CD14-positive monocyte (primary cell): ENCODE measurements around the gene MICB. TPM values are rescaled to one million over a fixed set of nuclear protein-coding genes. Genes with fewer than 3 reads are reported as not detected.
A peak's percentile ranks its signal among the peaks of the same experiment; 100 is the strongest.

ENCODE experiments used
- DNase-seq, 3 donors: peaks; one replicate each; pipeline ENCODE4 v3.0.0-alpha.2; 2011 to 2022
- H2AFZ ChIP-seq: 2 replicates; pipeline ENCODE4 v1.6.0; 2012; ENCODE audit warnings: mild to moderate bottlenecking, low read depth, low read length, inconsistent platforms; ENCODE audit not compliant: insufficient read depth, poor library complexity, severe bottlenecking
- H3K27ac ChIP-seq, 2 donors: 1 replicate in 1 of 2; 2 replicates in 1 of 2; pipeline ENCODE4 v1.5.1; 2012 to 2013; ENCODE audit warnings: low read length in 2 of 2, control low read depth in 1 of 2, inconsistent platforms in 1 of 2, low read depth in 1 of 2, mild to moderate bottlenecking in 1 of 2
- H3K27me3 ChIP-seq, 2 donors: one replicate each; pipeline versions ENCODE4 v1.6.0 to v1.6.1; 2011 to 2013; ENCODE audit warnings: low read length in 2 of 2; ENCODE audit not compliant: control insufficient read depth in 2 of 2, insufficient read depth in 2 of 2
- H3K36me3 ChIP-seq, 2 donors: replicated peaks in 1 of 2; 1 replicate in 1 of 2; 2 replicates in 1 of 2; pipeline versions ENCODE4 v1.5.1 to v1.6.1; 2012 to 2013; ENCODE audit warnings: low read length in 2 of 2, control low read depth in 1 of 2, inconsistent platforms in 1 of 2, mild to moderate bottlenecking in 1 of 2; ENCODE audit not compliant: insufficient read depth in 2 of 2, control insufficient read depth in 1 of 2
- H3K4me1 ChIP-seq, 2 donors: 1 replicate in 1 of 2; 2 replicates in 1 of 2; pipeline versions ENCODE4 v1.5.1 to v1.6.1; 2012 to 2013; ENCODE audit warnings: low read length in 2 of 2, control low read depth in 1 of 2, inconsistent platforms in 1 of 2, mild to moderate bottlenecking in 1 of 2, moderate library complexity in 1 of 2; ENCODE audit not compliant: insufficient read depth in 2 of 2, control insufficient read depth in 1 of 2
- H3K4me2 ChIP-seq: replicated peaks from 2 replicates; pipeline ENCODE3; 2012; ENCODE audit warnings: low read length, moderate library complexity, mild to moderate bottlenecking; ENCODE audit not compliant: poor library complexity, severe bottlenecking; ENCODE audit errors: extremely low read depth
- H3K4me3 ChIP-seq, 3 experiments: fragments of 200-600 bp in 1 of 3; sonication (generic) in 1 of 3; replicated peaks in 1 of 3; 1 replicate in 2 of 3; 2 replicates in 1 of 3; pipeline ENCODE4 v1.5.1; 2011 to 2013; ENCODE audit warnings: low read length in 3 of 3, mild to moderate bottlenecking in 3 of 3, control low read depth in 2 of 3, low read depth in 2 of 3, inconsistent platforms in 1 of 3, moderate library complexity in 1 of 3
- H3K79me2 ChIP-seq: 2 replicates; pipeline ENCODE4 v1.6.0; 2012; ENCODE audit warnings: mild to moderate bottlenecking, control low read depth, inconsistent platforms, low read length, moderate library complexity; ENCODE audit not compliant: insufficient read depth
- H3K9ac ChIP-seq: 2 replicates; pipeline ENCODE4 v1.6.0; 2017; ENCODE audit warnings: low read length, mild to moderate bottlenecking; ENCODE audit not compliant: insufficient read depth, poor library complexity, severe bottlenecking
- H3K9me3 ChIP-seq, 2 donors: replicated peaks in 1 of 2; 1 replicate in 1 of 2; 2 replicates in 1 of 2; pipeline versions ENCODE4 v1.5.1 to v1.6.1; 2012 to 2013; ENCODE audit warnings: low read length in 2 of 2, control low read depth in 1 of 2; ENCODE audit not compliant: control insufficient read depth in 1 of 2, insufficient read depth in 1 of 2
- H4K20me1 ChIP-seq: 2 replicates; pipeline ENCODE4 v1.6.0; 2012; ENCODE audit warnings: mild to moderate bottlenecking, low read length, control low read depth, moderate library complexity; ENCODE audit not compliant: insufficient read depth
- H3K27ac Mint-ChIP-seq, 7 donors: one replicate each; pipeline ENCODE4 v1.8.0; 2020; ENCODE audit warnings: mild to moderate bottlenecking in 7 of 7, mixed read lengths in 7 of 7, moderate library complexity in 6 of 7, inconsistent platforms in 2 of 7
- H3K27me3 Mint-ChIP-seq, 3 donors: one replicate each; pipeline ENCODE4 v1.8.0; 2021 to 2022; ENCODE audit warnings: low read depth in 3 of 3, mild to moderate bottlenecking in 3 of 3, mixed read lengths in 3 of 3, moderate library complexity in 3 of 3, inconsistent platforms in 1 of 3
- H3K36me3 Mint-ChIP-seq, 2 donors: one replicate each; pipeline ENCODE4 v1.8.0; 2020; ENCODE audit warnings: mixed read lengths in 2 of 2, inconsistent platforms in 1 of 2, mild to moderate bottlenecking in 1 of 2
- H3K4me1 Mint-ChIP-seq: one replicate; pipeline ENCODE4 v1.8.0; 2020; ENCODE audit warnings: mild to moderate bottlenecking, mixed read lengths
- H3K4me3 Mint-ChIP-seq, 2 donors: one replicate each; pipeline ENCODE4 v1.8.0; 2020; ENCODE audit warnings: mild to moderate bottlenecking in 2 of 2, mixed read lengths in 2 of 2, moderate library complexity in 1 of 2
- H3K9me3 Mint-ChIP-seq, 7 donors: one replicate each; pipeline ENCODE4 v1.8.0; 2020 to 2022; ENCODE audit warnings: mixed read lengths in 7 of 7, mild to moderate bottlenecking in 6 of 7, moderate library complexity in 6 of 7, inconsistent platforms in 2 of 7
- WGBS: methylation state at CpG from one replicate; pipeline ENCODE4 v1.1.5; 2013; ENCODE audit warnings: missing lambda C conversion rate; ENCODE audit not compliant: insufficient coverage; 5-methylcytosine and 5-hydroxymethylcytosine counted together
- intact Hi-C, 2 donors: fragments of 100-400 bp; cut with micrococcal nuclease; formaldehyde crosslinking; loops; one replicate each; pipeline versions ENCODE4 v1.15.0 to v1.15.1; 2023
- polyA plus RNA-seq, 3 donors: library from polyadenylated mRNA; depleted of rRNA in 1 of 3; unstranded in 2 of 3; stranded (reverse) in 1 of 3; fragments of 300-500 nt in 2 of 3; fragments of >200 nt in 1 of 3; fragmentation: Illumina TruSeq in 2 of 3; gene quantifications; 1 replicate in 2 of 3; 2 replicates in 1 of 3; pipeline ENCODE4 v1.2.3, GENCODE V29; 2012 to 2021
- TF ChIP-seq, protein P1 (sequence below): fragments of 200-600 bp; IDR thresholded peaks from one replicate; pipeline ENCODE4 v1.8.0; 2022; ENCODE audit warnings: antibody characterized with exemption, mild to moderate bottlenecking

MICB gene
- polyA plus RNA-seq, 3 donors: 8.1 to 34.8 (median 11.4) TPM

DNA sequence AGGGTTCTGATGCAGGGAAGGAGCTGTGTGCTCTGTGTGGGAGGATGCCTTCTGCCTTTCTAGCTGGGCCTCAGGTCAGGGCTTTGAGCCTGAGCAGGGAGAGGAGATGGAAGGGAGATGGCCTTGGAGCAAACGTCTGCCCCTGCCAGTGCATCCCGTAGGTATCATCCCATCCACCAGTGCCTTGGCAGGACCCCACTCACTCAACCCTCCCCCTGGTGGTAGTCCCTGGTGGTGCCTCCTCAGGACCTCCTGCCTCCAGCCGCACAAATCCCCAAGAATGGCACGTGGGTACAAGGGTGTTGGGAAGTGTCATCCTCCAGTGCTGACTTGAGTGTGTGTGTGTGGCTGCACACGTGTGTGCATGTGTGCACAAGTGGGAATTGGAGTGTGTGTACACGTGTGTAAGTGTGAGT lies 23.1 kb upstream of the MICB start:
- Histone ChIP-seq H3K36me3 (peaks cover 0 to 28% of the 10 kb centered on the region in 2 donors), H3K79me2 (peaks cover 9% of the 10 kb centered on the region), H3K9ac (no peak overlapping the region), H4K20me1 (peaks cover 99% of the 10 kb centered on the region), H3K4me2 (no peak overlapping the region), H3K4me3 (no peak overlapping the region), H3K27me3 (no peaks in the 10 kb centered on the region), H2AFZ (no peak overlapping the region), H3K4me1 (peaks cover 5 to 21% of the 10 kb centered on the region in 2 donors), H3K9me3 (no peaks in the 10 kb centered on the region), H3K27ac (no peak overlapping the region)
- WGBS: 100% methylated on average over 1 of the region's 6 CpGs
- Mint-ChIP-seq H3K4me1 (peaks cover 42% of the 10 kb centered on the region), H3K36me3 (peaks cover 32 to 40% of the 10 kb centered on the region in 2 donors), H3K9me3 (no peaks in the 10 kb centered on the region), H3K27ac (peak overlapping the region in 1 of 7 donors; percentile 92), H3K4me3 (no peak overlapping the region), H3K27me3 (peaks cover 1 to 3% (median 3%) of the 10 kb centered on the region in 3 donors)
- TF ChIP-seq, protein P1, sequence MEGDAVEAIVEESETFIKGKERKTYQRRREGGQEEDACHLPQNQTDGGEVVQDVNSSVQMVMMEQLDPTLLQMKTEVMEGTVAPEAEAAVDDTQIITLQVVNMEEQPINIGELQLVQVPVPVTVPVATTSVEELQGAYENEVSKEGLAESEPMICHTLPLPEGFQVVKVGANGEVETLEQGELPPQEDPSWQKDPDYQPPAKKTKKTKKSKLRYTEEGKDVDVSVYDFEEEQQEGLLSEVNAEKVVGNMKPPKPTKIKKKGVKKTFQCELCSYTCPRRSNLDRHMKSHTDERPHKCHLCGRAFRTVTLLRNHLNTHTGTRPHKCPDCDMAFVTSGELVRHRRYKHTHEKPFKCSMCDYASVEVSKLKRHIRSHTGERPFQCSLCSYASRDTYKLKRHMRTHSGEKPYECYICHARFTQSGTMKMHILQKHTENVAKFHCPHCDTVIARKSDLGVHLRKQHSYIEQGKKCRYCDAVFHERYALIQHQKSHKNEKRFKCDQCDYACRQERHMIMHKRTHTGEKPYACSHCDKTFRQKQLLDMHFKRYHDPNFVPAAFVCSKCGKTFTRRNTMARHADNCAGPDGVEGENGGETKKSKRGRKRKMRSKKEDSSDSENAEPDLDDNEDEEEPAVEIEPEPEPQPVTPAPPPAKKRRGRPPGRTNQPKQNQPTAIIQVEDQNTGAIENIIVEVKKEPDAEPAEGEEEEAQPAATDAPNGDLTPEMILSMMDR: peak; percentile 47
- intact Hi-C loops: no loop called here
- DNase-seq: peak in 1 of 3 donors; percentile 33

DNA sequence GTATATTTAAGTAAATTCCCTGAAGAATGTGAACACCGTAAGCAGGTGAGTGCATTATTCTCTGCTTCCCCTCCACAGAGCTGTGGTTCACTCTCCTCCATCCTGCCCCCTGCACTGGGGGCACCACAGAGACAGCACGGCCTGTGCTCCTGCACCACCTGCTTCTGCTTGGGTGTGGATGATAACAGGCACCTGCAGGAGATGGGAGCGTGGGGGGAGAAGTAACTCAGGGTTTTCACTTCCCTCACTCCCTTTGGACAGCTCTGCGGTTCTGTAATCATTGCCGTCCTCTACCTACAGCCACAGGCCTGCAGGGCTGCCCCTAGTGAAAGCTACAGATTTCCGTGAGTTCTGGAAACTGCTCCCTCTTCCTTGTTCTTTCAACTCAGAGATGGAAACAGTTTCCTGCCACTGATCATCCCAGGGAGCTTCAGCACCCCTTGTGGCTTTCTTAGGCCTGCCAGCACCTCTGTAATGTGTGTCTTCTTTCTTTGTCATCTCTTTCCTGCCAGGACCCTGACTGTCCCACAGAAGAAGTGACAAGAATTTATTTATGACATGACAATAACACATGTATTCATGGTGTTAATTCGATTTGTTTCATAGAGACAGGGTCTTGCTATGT lies 21.3 kb upstream of the MICB start:
- Histone ChIP-seq H3K4me3 (no peak overlapping the region), H2AFZ (no peak overlapping the region), H3K27me3 (no peaks in the 10 kb centered on the region), H3K9me3 (no peaks in the 10 kb centered on the region), H3K4me2 (no peak overlapping the region), H3K36me3 (peaks cover 0 to 26% of the 10 kb centered on the region in 2 donors), H3K4me1 (peaks cover 5 to 17% of the 10 kb centered on the region in 2 donors), H3K27ac (no peak overlapping the region), H3K9ac (no peak overlapping the region), H3K79me2 (peaks cover under 1% of the 10 kb centered on the region), H4K20me1 (peaks cover 89% of the 10 kb centered on the region)
- Mint-ChIP-seq H3K36me3 (peaks cover 19 to 41% of the 10 kb centered on the region in 2 donors), H3K27me3 (peaks cover 1 to 4% (median 3%) of the 10 kb centered on the region in 3 donors), H3K27ac (no peak overlapping the region), H3K4me3 (no peak overlapping the region), H3K4me1 (peaks cover 26% of the 10 kb centered on the region), H3K9me3 (no peaks in the 10 kb centered on the region)
- TF ChIP-seq, protein P1: no peak
- intact Hi-C loops: no loop called here
- WGBS: 45% methylated on average over 2 of the region's 7 CpGs
- DNase-seq: no peak
